ENCODE results near the gene ABHD10.

ABHD10 gene

DNA sequence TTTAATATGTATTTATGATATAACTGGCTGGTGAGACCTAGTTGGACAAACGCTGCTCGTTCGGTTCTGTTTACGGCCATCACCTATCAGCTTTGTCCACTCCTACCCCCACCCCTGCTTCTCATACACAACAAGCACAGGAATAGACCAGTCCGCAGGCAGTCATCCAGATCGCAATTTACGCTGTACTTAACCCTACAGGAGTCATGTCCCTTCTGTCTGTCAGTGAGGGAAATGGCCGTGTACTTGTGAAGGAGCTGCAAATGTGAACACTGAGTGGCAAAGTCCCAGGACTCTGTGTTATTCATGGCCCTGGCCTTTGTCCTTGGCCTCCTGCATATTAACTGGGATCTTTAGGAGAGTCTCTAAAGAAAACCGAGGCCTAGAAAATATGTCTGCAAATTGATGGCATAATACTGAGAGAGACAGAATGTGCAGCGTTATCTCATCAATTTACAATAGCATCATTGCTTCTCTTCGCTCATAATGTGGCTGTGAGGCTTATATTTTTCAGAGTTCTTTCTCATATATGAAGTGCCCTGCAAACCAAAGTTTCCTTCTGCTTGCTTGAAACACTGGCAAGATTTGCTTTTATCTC is 7.2 kb upstream of the ABHD10 start:
- no peak for ATAC-seq (ENCODE audit: insufficient read depth, low read depth)
- Histone ChIP-seq H2AFZ (ENCODE audit: low read depth, low read length) (no peak overlapping the region), H4K20me1 (ENCODE audit: insufficient read depth, low read length) (no peaks in the 10 kb centered on the region)

DNA sequence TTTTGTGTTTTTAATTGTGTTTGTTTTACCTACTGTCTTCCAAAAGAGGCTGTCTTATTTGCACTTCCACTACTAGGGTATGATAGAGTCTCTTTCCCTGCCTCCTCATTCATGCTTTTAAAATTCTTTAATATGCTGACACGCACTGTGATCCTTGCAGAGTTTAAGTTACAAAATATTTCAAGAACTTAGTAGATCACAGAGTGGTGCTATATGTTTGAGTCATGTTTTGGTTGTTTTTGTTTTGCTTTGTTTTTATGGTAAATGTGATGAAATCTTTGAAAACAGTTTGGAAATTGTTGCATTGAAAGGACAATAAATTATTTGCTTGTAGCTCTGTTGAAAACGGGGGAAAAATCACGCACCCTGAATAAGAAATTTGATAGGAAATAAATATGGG is 5.9 kb upstream of the ABHD10 start:
- Histone ChIP-seq H3K27ac (ENCODE audit: low read length) (no peak overlapping the region), H3K4me2 (ENCODE audit: insufficient read depth, low read length) (no peak overlapping the region), H3K9me3 (ENCODE audit: insufficient read depth, low read length, severe bottlenecking) (no peaks in the 10 kb centered on the region), H3K36me3 (ENCODE audit: insufficient read depth, low read length) (no peaks in the 10 kb centered on the region), H3K9ac (ENCODE audit: low read depth, low read length) (no peak overlapping the region), H3K4me1 (ENCODE audit: insufficient read depth, low read length) (no peaks in the 10 kb centered on the region), H2AFZ (ENCODE audit: low read depth, low read length) (no peak overlapping the region), H3K27me3 (ENCODE audit: insufficient read depth, low read length, poor library complexity) (no peaks in the 10 kb centered on the region), H3K79me2 (ENCODE audit: insufficient read depth, low read length) (no peaks in the 10 kb centered on the region), H4K20me1 (ENCODE audit: insufficient read depth, low read length) (no peaks in the 10 kb centered on the region), H3K4me3 (ENCODE audit: low read depth in 1 of 2, low read length in 2 of 2) (no peak overlapping the region)
- TF ChIP-seq, protein P1, sequence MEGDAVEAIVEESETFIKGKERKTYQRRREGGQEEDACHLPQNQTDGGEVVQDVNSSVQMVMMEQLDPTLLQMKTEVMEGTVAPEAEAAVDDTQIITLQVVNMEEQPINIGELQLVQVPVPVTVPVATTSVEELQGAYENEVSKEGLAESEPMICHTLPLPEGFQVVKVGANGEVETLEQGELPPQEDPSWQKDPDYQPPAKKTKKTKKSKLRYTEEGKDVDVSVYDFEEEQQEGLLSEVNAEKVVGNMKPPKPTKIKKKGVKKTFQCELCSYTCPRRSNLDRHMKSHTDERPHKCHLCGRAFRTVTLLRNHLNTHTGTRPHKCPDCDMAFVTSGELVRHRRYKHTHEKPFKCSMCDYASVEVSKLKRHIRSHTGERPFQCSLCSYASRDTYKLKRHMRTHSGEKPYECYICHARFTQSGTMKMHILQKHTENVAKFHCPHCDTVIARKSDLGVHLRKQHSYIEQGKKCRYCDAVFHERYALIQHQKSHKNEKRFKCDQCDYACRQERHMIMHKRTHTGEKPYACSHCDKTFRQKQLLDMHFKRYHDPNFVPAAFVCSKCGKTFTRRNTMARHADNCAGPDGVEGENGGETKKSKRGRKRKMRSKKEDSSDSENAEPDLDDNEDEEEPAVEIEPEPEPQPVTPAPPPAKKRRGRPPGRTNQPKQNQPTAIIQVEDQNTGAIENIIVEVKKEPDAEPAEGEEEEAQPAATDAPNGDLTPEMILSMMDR (IDR thresholded peaks at IDR 0.05; ENCODE audit: borderline replicate concordance, extremely low read depth, low read length, poor library complexity, severe bottlenecking): no peak
- TF ChIP-seq EZH2 (IDR thresholded peaks at IDR 0.05; ENCODE audit: borderline replicate concordance, low read depth, low read length, severe bottlenecking): no peak
- ATAC-seq (ENCODE audit: insufficient read depth, low read depth) (no peak), DNase-seq (no peak)

More for the DNA sequence above, 7.2 kb upstream of the ABHD10 start:
- Histone ChIP-seq H3K4me3 (ENCODE audit: low read depth in 1 of 2, low read length in 2 of 2) (no peak overlapping the region), H3K9me3 (ENCODE audit: insufficient read depth, low read length, severe bottlenecking) (no peaks in the 10 kb centered on the region), H3K27ac (ENCODE audit: low read length) (no peak overlapping the region), H3K79me2 (ENCODE audit: insufficient read depth, low read length) (no peaks in the 10 kb centered on the region), H3K36me3 (ENCODE audit: insufficient read depth, low read length) (no peaks in the 10 kb centered on the region), H3K4me1 (ENCODE audit: insufficient read depth, low read length) (peaks cover 6% of the 10 kb centered on the region; the same call in 1 of the 2 replicates), H3K4me2 (ENCODE audit: insufficient read depth, low read length) (no peak overlapping the region), H3K9ac (ENCODE audit: low read depth, low read length) (no peak overlapping the region), H3K27me3 (ENCODE audit: insufficient read depth, low read length, poor library complexity) (no peaks in the 10 kb centered on the region)
- TF ChIP-seq EZH2 (IDR thresholded peaks at IDR 0.05; ENCODE audit: borderline replicate concordance, low read depth, low read length, severe bottlenecking): no peak
- DNase-seq: no peak

GRCh38 chr3:111975131-111975530 is 3.7 kb upstream of the ABHD10 start:
- Histone ChIP-seq H3K9me3 (ENCODE audit: insufficient read depth, low read length, severe bottlenecking) (no peaks in the 10 kb centered on the region), H3K27ac (ENCODE audit: low read length) (no peak overlapping the region), H3K9ac (ENCODE audit: low read depth, low read length) (no peak overlapping the region), H3K4me3 (ENCODE audit: low read depth in 1 of 2, low read length in 2 of 2) (no peak overlapping the region), H3K4me2 (ENCODE audit: insufficient read depth, low read length) (no peak overlapping the region), H3K4me1 (ENCODE audit: insufficient read depth, low read length) (peaks cover 11% of the 10 kb centered on the region), H4K20me1 (ENCODE audit: insufficient read depth, low read length) (no peaks in the 10 kb centered on the region), H3K36me3 (ENCODE audit: insufficient read depth, low read length) (no peaks in the 10 kb centered on the region), H2AFZ (ENCODE audit: low read depth, low read length) (no peak overlapping the region), H3K27me3 (ENCODE audit: insufficient read depth, low read length, poor library complexity) (no peaks in the 10 kb centered on the region), H3K79me2 (ENCODE audit: insufficient read depth, low read length) (peaks cover 13% of the 10 kb centered on the region)
- no peak for ATAC-seq (ENCODE audit: insufficient read depth, low read depth)
- TF ChIP-seq, protein P1 (IDR thresholded peaks at IDR 0.05; ENCODE audit: borderline replicate concordance, extremely low read depth, low read length, poor library complexity, severe bottlenecking): no peak
- TF ChIP-seq EZH2 (IDR thresholded peaks at IDR 0.05; ENCODE audit: borderline replicate concordance, low read depth, low read length, severe bottlenecking): no peak
- no peak for DNase-seq

DNA sequence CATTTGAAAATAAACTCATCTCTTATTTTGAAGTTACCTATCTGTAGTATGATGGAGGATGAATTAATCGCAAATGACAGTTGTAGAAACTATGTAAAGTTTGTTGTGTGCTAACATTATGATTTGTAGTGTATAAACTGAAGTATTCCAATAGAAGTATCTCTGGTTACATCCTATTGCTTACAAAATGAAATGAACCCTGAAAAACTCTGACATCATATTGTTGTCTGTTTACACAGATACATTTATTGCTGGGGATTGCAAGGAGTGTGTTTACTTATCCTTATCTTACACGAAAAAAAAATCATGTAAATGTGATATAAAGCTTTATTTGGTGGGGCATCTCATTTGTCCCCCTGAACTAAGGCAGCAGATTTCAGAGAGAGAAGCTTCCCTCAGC is 2.6 kb upstream of the ABHD10 start:
- Histone ChIP-seq H3K36me3 (ENCODE audit: insufficient read depth, low read length) (peaks cover 6% of the 10 kb centered on the region), H3K4me2 (ENCODE audit: insufficient read depth, low read length) (no peak overlapping the region), H4K20me1 (ENCODE audit: insufficient read depth, low read length) (peaks cover 4% of the 10 kb centered on the region; the same call in 1 of the 2 replicates), H3K79me2 (ENCODE audit: insufficient read depth, low read length) (peaks cover 24% of the 10 kb centered on the region), H3K9ac (ENCODE audit: low read depth, low read length) (no peak overlapping the region), H3K9me3 (ENCODE audit: insufficient read depth, low read length, severe bottlenecking) (no peaks in the 10 kb centered on the region), H3K4me3 (ENCODE audit: low read depth in 1 of 2, low read length in 2 of 2) (no peak overlapping the region), H2AFZ (ENCODE audit: low read depth, low read length) (no peak overlapping the region), H3K4me1 (ENCODE audit: insufficient read depth, low read length) (peaks cover 22% of the 10 kb centered on the region), H3K27ac (ENCODE audit: low read length) (no peak overlapping the region), H3K27me3 (ENCODE audit: insufficient read depth, low read length, poor library complexity) (no peaks in the 10 kb centered on the region)
- ATAC-seq (ENCODE audit: insufficient read depth, low read depth): no peak
- no peak for DNase-seq
- TF ChIP-seq, protein P1 (IDR thresholded peaks at IDR 0.05; ENCODE audit: borderline replicate concordance, extremely low read depth, low read length, poor library complexity, severe bottlenecking): no peak
- no peak for TF ChIP-seq EZH2 (IDR thresholded peaks at IDR 0.05; ENCODE audit: borderline replicate concordance, low read depth, low read length, severe bottlenecking)

All from DND-41 (cell line).